Osteoblast (primary cell): ENCODE data around the gene JARID2. TPM values are rescaled to one million over a fixed set of nuclear protein-coding genes. Genes with fewer than 3 reads are reported as not detected.
A peak's percentile ranks its signal among the peaks of the same experiment; 100 is the strongest.

ENCODE experiments used
- DNase-seq: peaks from one replicate; pipeline ENCODE4 v3.0.0; 2011; ENCODE audit warnings: low spot score, mixed read lengths; ENCODE audit not compliant: insufficient read length; ENCODE audit errors: missing footprints
- H2AFZ ChIP-seq: 2 replicates; pipeline ENCODE4 v1.6.0; 2011; ENCODE audit warnings: mild to moderate bottlenecking, low read length
- H3K27ac ChIP-seq: 2 replicates; pipeline ENCODE4 v1.5.1; 2011; ENCODE audit warnings: mild to moderate bottlenecking, low read depth, low read length, moderate library complexity
- H3K27me3 ChIP-seq: 2 replicates; pipeline ENCODE4 v1.6.0; 2012; ENCODE audit warnings: mild to moderate bottlenecking, control low read depth, inconsistent platforms, low read length, moderate library complexity; ENCODE audit not compliant: insufficient read depth
- H3K36me3 ChIP-seq: 2 replicates; pipeline ENCODE4 v1.5.1; 2011; ENCODE audit warnings: mild to moderate bottlenecking, low read length, control low read depth, moderate library complexity; ENCODE audit not compliant: insufficient read depth
- H3K4me1 ChIP-seq: 2 replicates; pipeline ENCODE4 v1.5.1; 2011; ENCODE audit warnings: mild to moderate bottlenecking, low read length, control low read depth, moderate library complexity; ENCODE audit not compliant: insufficient read depth
- H3K4me2 ChIP-seq: 2 replicates; pipeline ENCODE4 v1.6.0; 2011; ENCODE audit warnings: mild to moderate bottlenecking, low read length; ENCODE audit not compliant: insufficient read depth
- H3K4me3 ChIP-seq: fragments of 200-600 bp; sonication (generic); 3 replicates; pipeline ENCODE4 v1.5.1; 2012; ENCODE audit warnings: mild to moderate bottlenecking, low read length, inconsistent platforms; ENCODE audit not compliant: insufficient read depth
- H3K79me2 ChIP-seq: 2 replicates; pipeline ENCODE4 v1.6.0; 2012; ENCODE audit warnings: mild to moderate bottlenecking, low read length, control low read depth, inconsistent platforms; ENCODE audit not compliant: insufficient read depth
- H3K9me3 ChIP-seq: 2 replicates; pipeline ENCODE4 v1.5.1; 2011; ENCODE audit warnings: low read depth, low read length, control low read depth
- H4K20me1 ChIP-seq: 2 replicates; pipeline ENCODE4 v1.6.0; 2012; ENCODE audit warnings: mild to moderate bottlenecking, low read length, control low read depth; ENCODE audit not compliant: insufficient read depth
- total RNA-seq: library from RNA; depleted of rRNA; stranded (reverse); fragments of >200 nt; gene quantifications from 2 replicates; pipeline ENCODE4 v1.2.3, GENCODE V29; 2012
- TF ChIP-seq, protein P1 (sequence below): IDR thresholded peaks from 2 replicates; pipeline ENCODE4 v1.5.1; 2011; ENCODE audit warnings: mild to moderate bottlenecking, low read depth, low read length, moderate library complexity; ENCODE audit errors: extremely low read depth

Gene JARID2
- total RNA-seq, 1 donor = 10.5 TPM

DNA sequence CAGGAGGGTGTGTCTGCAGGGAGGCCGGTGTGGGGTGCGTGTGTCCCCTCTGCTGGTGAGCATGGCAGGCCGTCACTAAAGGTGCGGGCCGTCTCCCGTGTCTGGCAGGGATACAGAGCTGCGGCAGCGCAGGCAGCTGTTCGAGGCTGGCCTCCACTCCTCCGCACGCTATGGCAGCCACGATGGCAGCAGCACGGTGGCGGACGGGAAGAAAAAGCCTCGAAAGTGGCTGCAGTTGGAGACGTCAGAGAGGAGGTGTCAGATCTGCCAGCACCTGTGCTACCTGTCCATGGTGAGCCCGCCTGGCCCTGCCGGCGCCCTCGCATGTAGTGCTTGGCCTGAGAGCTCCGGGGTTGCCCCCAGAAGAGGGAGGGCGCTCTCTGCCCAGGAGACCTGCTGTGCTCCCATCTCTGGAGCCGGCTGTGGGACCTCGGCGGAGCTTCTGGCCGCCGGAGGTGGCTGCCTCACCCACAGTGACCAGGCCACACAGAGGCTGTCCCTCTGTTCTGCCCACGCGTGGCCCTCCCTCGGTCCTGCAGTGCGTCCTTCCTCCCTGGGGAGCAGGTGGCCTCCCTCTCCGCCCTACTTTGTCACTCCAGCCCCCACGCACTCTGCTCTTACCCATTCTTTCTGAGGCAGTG is 267.4 kb downstream of the JARID2 start:
- H3K4me1 ChIP-seq = peaks cover 5% of the 10 kb centered on the region
- H3K36me3 ChIP-seq = peaks cover 22% of the 10 kb centered on the region
- H3K4me3 ChIP-seq = no peak overlapping the region
- H2AFZ ChIP-seq = no peak overlapping the region
- H3K27ac ChIP-seq = no peak overlapping the region
- H4K20me1 ChIP-seq = no peaks in the 10 kb centered on the region
- H3K27me3 ChIP-seq = no peaks in the 10 kb centered on the region
- no peaks in the 10 kb centered on the region for H3K9me3 ChIP-seq
- H3K4me2 ChIP-seq = no peak overlapping the region
- peak; percentile 39 for DNase-seq
- TF ChIP-seq, protein P1, sequence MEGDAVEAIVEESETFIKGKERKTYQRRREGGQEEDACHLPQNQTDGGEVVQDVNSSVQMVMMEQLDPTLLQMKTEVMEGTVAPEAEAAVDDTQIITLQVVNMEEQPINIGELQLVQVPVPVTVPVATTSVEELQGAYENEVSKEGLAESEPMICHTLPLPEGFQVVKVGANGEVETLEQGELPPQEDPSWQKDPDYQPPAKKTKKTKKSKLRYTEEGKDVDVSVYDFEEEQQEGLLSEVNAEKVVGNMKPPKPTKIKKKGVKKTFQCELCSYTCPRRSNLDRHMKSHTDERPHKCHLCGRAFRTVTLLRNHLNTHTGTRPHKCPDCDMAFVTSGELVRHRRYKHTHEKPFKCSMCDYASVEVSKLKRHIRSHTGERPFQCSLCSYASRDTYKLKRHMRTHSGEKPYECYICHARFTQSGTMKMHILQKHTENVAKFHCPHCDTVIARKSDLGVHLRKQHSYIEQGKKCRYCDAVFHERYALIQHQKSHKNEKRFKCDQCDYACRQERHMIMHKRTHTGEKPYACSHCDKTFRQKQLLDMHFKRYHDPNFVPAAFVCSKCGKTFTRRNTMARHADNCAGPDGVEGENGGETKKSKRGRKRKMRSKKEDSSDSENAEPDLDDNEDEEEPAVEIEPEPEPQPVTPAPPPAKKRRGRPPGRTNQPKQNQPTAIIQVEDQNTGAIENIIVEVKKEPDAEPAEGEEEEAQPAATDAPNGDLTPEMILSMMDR = no peak
- no peaks in the 10 kb centered on the region for H3K79me2 ChIP-seq

DNA sequence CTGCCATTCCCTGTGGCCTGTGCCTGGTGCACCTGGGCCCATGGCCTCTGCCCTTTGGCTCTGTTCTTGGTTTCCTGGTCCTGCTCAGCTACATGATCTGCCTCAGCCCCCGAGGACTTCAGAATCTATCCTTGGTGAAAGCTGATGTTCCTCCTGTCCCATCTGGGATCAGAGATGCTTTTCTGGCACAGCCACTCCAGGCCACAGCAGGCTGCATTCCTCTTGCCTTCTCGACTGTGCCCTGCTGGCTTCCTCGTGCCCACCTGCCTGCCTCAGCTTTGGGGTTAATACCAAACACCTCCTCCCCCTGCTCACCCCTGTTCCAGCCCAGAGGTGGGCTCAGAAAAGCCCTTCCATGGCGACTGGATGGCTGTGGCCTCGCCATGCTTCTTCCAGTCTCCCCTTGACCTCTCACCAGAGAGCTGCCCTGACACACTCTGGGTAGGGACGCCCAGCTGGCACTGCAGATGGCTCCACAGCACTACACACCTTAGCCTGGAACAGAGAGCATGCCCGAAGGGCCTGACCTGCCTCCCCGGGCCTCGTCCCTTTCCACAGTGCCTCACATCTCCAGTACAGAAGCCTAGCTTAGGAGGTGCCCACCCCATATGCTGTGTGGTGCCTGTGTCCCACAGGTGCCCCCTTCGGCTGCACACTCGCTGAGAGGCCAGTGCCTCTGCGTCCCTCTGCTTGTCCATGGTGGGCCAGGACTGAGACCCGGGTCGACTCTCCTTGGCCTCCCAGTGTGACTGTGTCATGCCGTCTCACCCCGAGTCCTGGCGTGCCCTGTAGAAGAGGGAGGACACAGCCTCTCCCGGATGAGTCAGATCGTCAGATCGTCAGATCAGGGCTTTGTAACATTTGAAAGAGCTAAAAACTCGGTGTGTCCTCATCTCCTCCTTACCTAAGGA is 268.2 kb downstream of the JARID2 start:
- peaks cover 5% of the 10 kb centered on the region for H3K4me1 ChIP-seq
- TF ChIP-seq, protein P1 = no peak
- no peaks in the 10 kb centered on the region for H3K9me3 ChIP-seq
- no peak overlapping the region for H3K4me3 ChIP-seq
- H4K20me1 ChIP-seq = no peaks in the 10 kb centered on the region
- no peak overlapping the region for H3K27ac ChIP-seq
- no peaks in the 10 kb centered on the region for H3K27me3 ChIP-seq
- peak; percentile 67 for DNase-seq
- no peak overlapping the region for H3K4me2 ChIP-seq
- H3K79me2 ChIP-seq = no peaks in the 10 kb centered on the region
- no peak overlapping the region for H2AFZ ChIP-seq
- H3K36me3 ChIP-seq = peaks cover 17% of the 10 kb centered on the region

DNA sequence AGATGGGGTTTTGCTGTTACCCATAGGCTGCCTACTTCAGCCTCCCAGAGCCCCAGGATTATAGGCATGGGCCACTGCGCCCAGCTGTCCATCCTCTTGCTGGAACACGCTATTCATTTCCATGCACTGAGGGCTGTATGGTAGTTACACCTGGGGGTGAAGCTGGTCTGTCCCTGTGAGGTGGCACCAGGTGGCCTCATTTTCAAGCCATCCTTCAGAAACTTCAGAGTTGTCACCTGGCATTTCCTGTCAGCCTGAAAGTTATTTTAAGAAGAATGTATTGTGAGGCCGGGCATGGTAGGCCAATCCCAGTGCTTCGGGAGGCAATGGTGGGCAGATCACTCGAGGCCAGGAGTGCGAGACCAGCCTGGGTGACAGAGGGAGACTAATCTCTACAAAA is 269.4 kb downstream of the JARID2 start:
- Histone ChIP-seq H3K4me1 (no peaks in the 10 kb centered on the region), H3K4me2 (no peak overlapping the region), H3K79me2 (no peaks in the 10 kb centered on the region), H3K27ac (no peak overlapping the region), H3K36me3 (peaks cover 24% of the 10 kb centered on the region), H3K4me3 (no peak overlapping the region), H4K20me1 (no peaks in the 10 kb centered on the region), H3K9me3 (no peaks in the 10 kb centered on the region), H3K27me3 (no peaks in the 10 kb centered on the region), H2AFZ (no peak overlapping the region)
- TF ChIP-seq, protein P1 = no peak
- peak; percentile 35 for DNase-seq

DNA sequence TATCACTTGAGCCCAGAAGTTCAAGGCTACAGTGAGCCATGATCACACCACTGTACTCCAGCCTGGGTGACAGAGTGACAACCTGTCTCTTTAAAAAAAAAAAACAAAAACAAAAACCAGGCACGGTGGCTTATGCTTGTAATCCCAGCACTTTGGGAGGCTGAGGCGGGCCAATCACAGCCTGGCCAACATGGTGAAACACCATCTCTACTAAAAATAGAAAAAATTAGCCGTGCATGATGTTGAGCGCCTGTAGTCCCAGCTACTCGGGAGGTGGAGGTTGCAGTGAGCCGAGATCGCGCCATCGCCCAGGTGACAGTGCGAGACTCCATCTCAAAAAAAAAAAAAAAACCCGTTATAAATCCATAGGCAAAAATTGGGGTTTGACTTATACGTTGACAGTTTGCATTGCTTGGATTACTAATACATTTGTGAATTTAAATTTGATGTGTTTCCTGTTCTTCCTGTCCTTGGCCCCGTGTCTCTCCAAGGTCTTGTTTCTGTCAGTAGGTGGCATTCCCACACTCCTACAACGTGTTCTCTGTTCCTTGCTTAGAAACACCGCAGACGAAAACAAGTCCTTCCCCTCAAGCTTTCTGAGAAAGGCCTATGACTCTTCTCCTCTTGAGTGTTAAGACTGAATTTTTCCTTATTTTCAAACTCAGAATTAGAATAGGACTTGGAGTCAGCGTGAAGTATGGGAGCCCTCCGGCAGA is 269.9 kb downstream of the JARID2 start:
- H3K9me3 ChIP-seq = no peaks in the 10 kb centered on the region
- H3K4me1 ChIP-seq = no peaks in the 10 kb centered on the region
- H3K36me3 ChIP-seq = peaks cover 29% of the 10 kb centered on the region
- no peaks in the 10 kb centered on the region for H3K79me2 ChIP-seq
- H3K4me3 ChIP-seq = no peak overlapping the region
- peak; percentile 32 for DNase-seq
- H2AFZ ChIP-seq = no peak overlapping the region
- no peak overlapping the region for H3K27ac ChIP-seq
- TF ChIP-seq, protein P1 = no peak
- H3K27me3 ChIP-seq = no peaks in the 10 kb centered on the region
- no peak overlapping the region for H3K4me2 ChIP-seq
- H4K20me1 ChIP-seq = no peaks in the 10 kb centered on the region
